G401 (cell line): ENCODE measurements around the gene RCOR1. TPM values are rescaled to one million over a fixed set of nuclear protein-coding genes. Genes with fewer than 3 reads are reported as not detected.

Experiments used
- DNase-seq: peaks from one replicate; pipeline ENCODE4 v3.0.0-alpha.2; 2015; ENCODE audit warnings: low spot score
- in situ Hi-C: cut with HindIII; loops from 2 replicates; pipeline ENCODE4 v1.10.0; 2016; ENCODE audit warnings: low sequenced_read_pairs, mixed read lengths
- total RNA-seq: library from RNA; depleted of rRNA; stranded (reverse); fragments of >200 nt; shearing (Covaris generic); gene quantifications from 2 replicates; pipeline ENCODE4 v1.2.3, GENCODE V29; 2014

Gene RCOR1
- total RNA-seq, 1 experiment from 2014 or later, result 29.0 TPM

- in situ Hi-C loops, result no loop called here
- peak; percentile 87 for DNase-seq
Observed at GRCh38 chr14:102731101-102731870, 138.8 kb downstream of the RCOR1 start.

DNA sequence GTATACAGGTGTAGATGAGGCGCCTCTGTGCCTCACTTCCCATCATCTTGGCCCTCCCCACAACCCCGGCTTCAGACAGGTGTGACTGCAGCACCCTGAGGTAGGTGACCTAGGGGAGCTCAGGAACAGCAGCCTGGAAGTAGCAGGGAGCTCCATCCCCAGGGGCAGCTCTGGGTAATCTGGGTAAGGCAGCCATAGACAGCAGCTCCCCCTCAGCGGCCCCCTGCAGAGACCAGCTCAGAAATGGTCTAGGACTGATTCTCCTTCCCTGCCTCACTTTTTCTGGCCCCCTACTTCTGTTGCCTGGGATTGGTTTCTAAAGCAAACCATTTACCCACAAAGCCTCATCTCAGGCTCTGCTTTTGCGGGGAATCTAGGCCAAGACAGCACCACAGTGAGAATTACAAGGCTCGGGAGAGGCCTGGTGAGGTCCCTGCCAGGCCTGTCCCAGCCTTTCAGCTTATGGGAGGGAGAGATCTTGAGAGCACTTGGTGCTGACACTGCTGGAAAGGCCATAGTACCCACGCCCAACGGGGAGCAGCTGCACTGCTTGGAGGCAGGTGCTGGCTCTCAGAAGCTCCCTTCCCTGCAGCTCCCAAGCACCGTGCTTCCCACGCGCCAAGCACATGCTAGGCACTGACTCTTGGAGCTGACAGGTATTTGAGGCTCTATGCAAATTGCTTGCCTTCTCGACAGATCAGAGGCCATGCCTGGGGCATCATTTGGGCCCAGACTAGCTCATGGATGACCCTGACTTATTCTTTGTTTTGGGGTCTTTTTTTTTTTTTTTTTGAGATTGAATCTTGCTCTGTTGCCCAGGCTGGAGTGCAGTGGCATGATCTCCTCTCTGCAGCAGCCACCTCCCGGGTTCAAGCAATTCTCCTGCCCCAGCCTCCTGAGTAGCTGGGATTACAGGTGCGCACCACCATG is 139.7 kb downstream of the RCOR1 start:
- DNase-seq, result no peak
- in situ Hi-C loops, result no loop called here

DNA sequence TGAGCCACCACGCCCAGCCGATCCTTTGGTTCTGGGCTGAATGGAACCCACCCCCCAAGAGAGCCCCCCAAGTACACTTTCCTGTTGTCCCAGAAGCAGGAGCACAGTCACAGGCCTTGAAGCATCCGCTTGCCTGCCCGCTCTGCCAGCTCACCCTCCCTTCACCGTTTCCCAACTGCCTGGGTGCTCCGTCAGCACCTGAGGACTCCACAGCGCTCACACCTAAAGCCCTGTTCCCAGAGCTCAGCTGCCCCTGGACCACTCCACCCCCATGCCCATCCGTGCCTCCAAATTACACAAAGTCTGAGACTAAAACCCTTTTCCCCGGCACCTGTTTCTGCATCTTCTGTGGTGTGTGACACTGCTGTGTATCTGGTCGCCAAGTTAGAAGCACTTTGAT is 140.5 kb downstream of the RCOR1 start:
- in situ Hi-C loops, result no loop called here
- DNase-seq, result no peak

DNA sequence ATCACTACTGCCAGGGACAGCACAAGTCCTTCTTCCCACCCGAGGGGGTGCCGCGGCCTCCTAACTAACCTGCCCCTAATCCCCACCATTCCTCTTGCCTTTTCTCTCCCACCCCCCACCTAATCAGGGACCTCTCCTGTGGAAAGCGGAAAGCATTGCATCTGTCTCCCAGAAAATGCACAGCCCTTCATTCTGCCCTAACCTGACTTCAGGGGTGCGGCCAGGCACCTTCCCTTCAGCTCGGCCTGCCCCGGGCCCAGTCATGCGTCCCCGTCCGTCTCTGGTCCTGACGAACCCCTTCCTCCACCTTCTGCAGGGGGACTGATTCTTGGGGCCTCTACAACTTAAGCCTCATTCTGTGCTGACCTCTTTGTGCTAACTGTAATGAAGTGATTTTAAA is 140.9 kb downstream of the RCOR1 start:
- no peak for DNase-seq

DNA sequence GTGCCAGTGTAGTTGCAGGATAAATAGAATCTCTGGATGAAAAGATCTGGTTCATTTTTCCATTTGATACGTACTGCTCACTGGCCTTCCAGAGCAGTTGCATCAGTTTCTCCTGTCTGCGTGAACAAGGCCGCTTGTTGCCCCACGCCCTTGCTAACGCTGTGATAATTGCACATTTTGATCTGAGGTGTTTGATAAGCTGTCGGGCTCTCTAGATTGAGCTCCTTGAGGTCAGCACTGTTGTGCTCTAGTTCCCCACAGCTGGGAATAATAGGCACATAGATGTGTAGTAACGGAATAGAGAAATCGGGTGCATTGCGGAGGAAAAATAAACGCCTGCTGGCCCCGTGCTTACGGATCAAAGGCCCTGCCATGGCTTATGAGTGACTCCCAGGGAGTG is 142.0 kb downstream of the RCOR1 start:
- in situ Hi-C loops, result no loop called here

More for the DNA sequence above, 140.9 kb downstream of the RCOR1 start:
- in situ Hi-C loops, result no loop called here

GRCh38 chr14:102736956-102737355 is 144.5 kb downstream of the RCOR1 start:
- in situ Hi-C loops, result no loop called here
- no peak for DNase-seq

More for the DNA sequence above, 142.0 kb downstream of the RCOR1 start:
- DNase-seq, result no peak

DNA sequence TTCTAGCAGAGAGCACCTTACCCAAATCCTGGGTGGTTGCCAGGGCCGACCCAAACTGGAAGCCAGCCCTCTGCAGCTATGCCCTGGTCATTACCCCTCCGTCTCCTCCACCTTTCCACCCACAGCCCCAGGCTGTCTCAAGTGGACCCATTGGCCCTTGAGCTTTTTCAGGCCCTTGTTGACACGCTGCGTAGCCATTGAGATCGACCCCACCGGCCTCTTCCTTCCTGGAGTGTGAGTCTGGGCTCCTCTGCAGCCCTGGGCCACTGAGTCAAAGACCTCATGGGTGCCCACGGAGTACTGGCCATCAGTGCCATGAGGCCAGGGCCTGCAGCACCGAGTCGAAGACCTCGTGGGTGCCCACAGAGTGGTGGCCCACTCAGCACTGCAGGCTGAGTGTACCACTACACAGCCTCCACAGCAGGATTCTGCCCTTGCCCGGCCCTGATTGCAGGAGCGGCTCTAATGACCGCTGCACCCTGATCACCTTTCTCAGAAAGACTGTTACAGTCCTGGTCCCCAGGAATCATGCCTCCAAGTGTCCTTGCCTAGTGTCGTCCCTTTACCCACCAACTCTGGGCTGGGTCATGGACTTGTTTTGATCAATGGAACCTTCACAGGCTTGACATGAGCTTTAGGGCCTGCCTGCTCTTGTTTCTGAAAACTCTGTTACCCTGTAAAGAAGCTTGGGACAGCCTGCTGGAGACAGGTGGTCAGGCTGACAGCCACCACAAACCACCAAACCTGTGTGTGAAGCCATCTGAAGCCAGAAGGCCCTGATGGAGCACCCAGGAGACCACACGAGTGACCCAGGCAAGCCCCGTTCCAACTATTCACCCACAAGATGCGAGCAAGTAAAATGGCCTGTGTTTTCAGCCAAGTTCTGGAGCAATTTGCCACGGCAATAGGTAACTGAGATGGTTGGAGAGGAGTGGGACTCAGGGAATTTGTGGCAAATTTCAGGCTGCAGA is 145.2 kb downstream of the RCOR1 start:
- no peak for DNase-seq
- in situ Hi-C loops, result no loop called here

DNA sequence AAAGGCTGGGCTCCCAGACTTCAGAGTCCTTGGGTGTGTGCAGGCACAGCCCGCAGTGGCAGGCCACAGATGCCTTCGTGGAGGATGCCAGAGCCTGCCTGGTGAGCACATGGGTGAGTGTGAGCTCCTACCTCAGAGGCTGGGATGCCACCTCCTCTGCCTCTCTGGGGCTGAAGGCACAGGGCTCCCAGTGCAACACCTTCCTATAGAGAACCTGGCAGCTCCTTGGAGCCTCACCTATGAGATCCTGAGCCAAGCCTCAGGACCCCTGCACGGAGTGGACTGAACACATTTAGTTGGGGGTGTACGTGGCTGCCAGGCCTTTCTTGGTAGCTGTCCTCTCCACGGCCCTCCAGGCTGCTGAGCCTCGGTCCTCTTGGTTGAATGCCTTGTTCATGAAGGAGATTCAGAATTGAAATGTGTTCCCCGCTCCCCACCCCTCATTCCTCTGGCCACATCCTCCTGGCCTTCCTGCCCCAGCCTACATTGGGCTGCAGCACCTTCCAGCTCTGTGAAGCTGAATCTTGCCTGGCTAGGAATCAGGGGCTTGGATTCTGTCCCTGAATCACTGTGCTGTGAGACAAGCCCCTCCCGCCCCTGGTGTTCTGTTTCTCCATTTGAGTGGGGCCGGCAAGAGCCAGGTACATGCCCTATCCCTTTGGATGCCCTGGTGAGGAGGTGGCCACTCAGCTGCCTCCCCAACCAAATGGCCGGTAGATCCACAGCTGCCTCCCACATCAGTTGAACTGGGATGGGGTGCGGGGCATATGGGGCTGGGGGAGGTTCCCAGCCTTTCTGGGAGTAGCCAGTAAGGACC is 146.1 kb downstream of the RCOR1 start:
- in situ Hi-C loops, result no loop called here
- no peak for DNase-seq

GRCh38 chr14:102739190-102739469 is 146.7 kb downstream of the RCOR1 start:
- no peak for DNase-seq
- in situ Hi-C loops, result no loop called here

DNA sequence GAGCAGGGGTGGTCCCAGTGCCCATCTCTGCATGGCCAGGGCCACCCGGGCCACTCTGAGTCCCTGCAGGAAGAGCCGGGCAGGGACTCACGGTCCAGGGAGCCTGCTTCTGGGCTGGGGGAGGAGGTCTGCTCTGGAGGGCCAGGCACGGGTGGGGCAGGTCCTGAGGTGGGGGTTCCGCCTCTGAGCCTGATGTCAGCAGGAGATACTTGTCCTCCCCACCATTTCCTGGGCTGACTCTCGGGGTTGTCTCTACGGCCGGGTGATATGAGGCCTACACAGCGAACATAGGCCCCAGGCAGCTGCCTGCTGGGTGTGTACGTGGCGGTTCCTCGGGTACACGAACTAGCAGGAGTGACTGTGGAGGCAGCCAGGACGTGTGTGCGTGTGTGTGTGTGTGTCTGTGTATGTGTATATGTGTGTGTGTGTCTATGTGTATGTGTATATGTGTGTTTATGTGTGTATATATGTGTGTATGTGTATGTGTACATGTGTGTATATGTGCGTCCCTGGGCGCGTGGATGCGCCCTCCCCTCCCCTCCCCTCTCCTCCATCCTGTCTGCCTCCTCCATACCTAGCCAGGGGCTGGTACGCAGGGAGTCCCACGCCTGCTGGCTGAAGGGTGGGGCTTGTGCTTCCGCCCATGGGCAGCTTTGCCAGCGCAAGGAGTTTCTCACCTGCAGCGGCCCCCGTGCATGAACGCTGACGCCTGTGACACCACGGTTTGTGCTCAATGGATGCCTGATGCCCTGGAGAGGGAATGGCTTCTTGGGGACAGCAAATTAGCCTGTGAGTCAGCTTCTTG is 154.4 kb downstream of the RCOR1 start:
- no peak for DNase-seq
- in situ Hi-C loops, result no loop called here

- in situ Hi-C loops, result no loop called here
- DNase-seq, result no peak
Observed at GRCh38 chr14:102748806-102749205, 156.4 kb downstream of the RCOR1 start.

GRCh38 chr14:102749393-102750305 is 157.2 kb downstream of the RCOR1 start:
- in situ Hi-C loops, result no loop called here

GRCh38 chr14:102750376-102750775 is 157.9 kb downstream of the RCOR1 start:
- in situ Hi-C loops, result no loop called here
- DNase-seq, result no peak

More at GRCh38 chr14:102749393-102750305, 157.2 kb downstream of the RCOR1 start:
- DNase-seq, result peak; percentile 50

GRCh38 chr14:102751088-102751487 is 158.6 kb downstream of the RCOR1 start:
- in situ Hi-C loops, result no loop called here
- DNase-seq, result no peak

GRCh38 chr14:102752239-102752847 is 159.9 kb downstream of the RCOR1 start:
- in situ Hi-C loops, result no loop called here
- DNase-seq, result no peak
